Measurements from ENCODE around the gene TMEM86B. TPM values are rescaled to one million over a fixed set of nuclear protein-coding genes. Genes with fewer than 3 reads are reported as not detected.

Gene TMEM86B
- total RNA-seq, 3 donors from 2014 or later (not counting 1 experiment from before 2014, with no cell fraction given), result 12.6 to 14.7 (median 14.6) TPM

DNA sequence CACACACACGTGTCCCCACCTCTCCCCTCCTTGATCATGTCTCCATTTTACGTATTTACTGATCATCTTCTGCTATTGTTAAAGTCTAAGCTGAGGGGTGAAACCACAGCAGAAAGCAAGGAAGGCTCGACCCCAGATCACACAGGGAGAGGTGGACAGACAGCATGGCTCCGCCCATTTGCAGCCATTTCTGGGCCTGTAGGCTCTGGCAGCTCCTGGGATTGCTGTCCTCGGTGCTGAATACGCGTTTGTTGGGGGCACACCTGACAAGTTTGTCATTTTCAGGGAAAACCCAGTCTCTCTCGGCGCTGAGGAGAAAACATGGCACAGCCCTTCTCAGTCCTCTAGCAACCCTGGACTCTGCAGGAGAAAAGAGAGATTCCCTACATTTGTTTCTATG lies 8.0 kb downstream of the TMEM86B start:
- Mint-ChIP-seq H3K9me3 (no peaks in the 10 kb centered on the region), H3K27ac (no peak overlapping the region), H3K4me1 (peaks cover 14 to 18% of the 10 kb centered on the region in 2 donors), H3K27me3 (ENCODE audit: low read depth in 2 of 2) (peaks cover 0 to 5% of the 10 kb centered on the region in 2 donors), H3K4me3 (no peak overlapping the region), H3K36me3 (no peaks in the 10 kb centered on the region)
- no peaks in the 10 kb centered on the region for H3K27me3 ChIP-seq (ENCODE audit: control insufficient read depth, insufficient read depth, low read length)
- TF ChIP-seq, protein P1, sequence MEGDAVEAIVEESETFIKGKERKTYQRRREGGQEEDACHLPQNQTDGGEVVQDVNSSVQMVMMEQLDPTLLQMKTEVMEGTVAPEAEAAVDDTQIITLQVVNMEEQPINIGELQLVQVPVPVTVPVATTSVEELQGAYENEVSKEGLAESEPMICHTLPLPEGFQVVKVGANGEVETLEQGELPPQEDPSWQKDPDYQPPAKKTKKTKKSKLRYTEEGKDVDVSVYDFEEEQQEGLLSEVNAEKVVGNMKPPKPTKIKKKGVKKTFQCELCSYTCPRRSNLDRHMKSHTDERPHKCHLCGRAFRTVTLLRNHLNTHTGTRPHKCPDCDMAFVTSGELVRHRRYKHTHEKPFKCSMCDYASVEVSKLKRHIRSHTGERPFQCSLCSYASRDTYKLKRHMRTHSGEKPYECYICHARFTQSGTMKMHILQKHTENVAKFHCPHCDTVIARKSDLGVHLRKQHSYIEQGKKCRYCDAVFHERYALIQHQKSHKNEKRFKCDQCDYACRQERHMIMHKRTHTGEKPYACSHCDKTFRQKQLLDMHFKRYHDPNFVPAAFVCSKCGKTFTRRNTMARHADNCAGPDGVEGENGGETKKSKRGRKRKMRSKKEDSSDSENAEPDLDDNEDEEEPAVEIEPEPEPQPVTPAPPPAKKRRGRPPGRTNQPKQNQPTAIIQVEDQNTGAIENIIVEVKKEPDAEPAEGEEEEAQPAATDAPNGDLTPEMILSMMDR (IDR thresholded peaks at IDR 0.05), result no peak
- H3K4me3 ChIP-seq (ENCODE audit: low read length), result no peak overlapping the region
- ATAC-seq (no peak), DNase-seq (no peak)
- no peak overlapping the region for H3K27ac ChIP-seq (ENCODE audit: low read length)
- no peaks in the 10 kb centered on the region for H3K9me3 ChIP-seq (ENCODE audit: control insufficient read depth, insufficient read depth, low read length)
- intact Hi-C loops (cut with micrococcal nuclease), result no loop called here
- WGBS (ENCODE audit: insufficient coverage), result 94% methylated on average over 9 of the region's 9 CpGs
- peaks cover 12% of the 10 kb centered on the region for H3K4me1 ChIP-seq (ENCODE audit: control insufficient read depth, insufficient read depth, low read length)
- H3K36me3 ChIP-seq (ENCODE audit: control insufficient read depth, insufficient read depth, low read length), result no peaks in the 10 kb centered on the region

DNA sequence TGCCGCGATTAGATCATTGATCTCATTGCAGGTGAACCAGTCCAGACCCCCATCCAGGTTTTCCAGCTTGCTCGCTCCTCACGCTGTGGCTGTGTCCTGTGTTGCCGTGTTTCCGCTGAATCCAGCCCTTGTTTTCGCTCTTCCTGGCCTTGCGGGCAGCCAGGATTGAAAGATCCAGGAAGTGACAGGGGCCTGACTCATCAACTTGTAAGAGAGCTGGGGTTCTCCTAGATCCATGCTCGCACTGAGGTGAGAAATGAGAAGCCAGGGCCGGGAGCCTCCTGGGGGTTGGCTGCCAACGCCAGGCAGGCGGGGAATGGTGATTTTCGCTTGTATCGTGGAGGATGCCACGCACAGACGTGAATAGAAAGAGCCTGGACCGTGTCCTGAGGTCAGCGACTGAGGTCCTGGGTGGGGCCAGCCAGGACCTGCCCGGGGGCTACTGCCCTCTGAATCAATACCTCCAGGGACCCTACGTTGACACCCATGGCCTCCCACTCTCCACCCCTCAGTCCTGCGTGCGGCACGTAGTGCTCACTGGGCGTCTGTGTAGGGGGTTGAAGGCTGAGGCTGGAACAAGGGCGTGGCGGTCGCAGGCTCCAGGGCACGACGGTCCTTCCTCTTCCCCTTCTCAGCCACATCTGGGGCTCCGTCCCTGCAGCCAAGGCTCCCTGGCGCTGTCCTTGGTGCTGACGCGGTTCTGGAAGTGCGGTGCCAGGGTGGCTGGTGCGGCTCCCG lies 11.9 kb downstream of the TMEM86B start:
- intact Hi-C loops (cut with micrococcal nuclease), result no loop called here
- WGBS (ENCODE audit: insufficient coverage), result 8% methylated on average over 31 of the region's 36 CpGs
- no peak overlapping the region for H3K4me3 Mint-ChIP-seq

DNA sequence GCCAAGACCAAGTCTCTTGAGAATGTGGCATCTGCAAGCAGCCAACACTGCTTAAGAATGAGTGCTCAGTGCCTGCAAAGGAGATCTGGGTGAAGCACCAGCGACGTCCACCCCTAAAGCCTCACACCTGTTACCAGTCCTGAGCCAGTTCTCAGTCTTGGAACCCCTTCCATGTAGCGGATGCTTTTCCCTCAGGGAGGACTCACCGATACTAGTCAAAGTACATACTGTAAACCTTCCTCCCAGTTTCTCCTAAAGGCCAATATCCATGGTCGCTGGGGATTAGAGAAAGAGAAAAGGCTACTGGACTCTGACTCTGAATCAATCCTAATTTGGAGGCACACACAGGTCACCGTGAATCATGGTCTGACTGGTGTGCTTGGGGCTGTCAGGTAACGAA lies 15.0 kb downstream of the TMEM86B start:
- peaks cover 0 to 2% of the 10 kb centered on the region in 2 donors for H3K9me3 Mint-ChIP-seq
- H3K27me3 ChIP-seq (ENCODE audit: control insufficient read depth, insufficient read depth, low read length), result no peaks in the 10 kb centered on the region
- no peak for ATAC-seq
- TF ChIP-seq, protein P1 (IDR thresholded peaks at IDR 0.05), result no peak
- H3K36me3 ChIP-seq (ENCODE audit: control insufficient read depth, insufficient read depth, low read length), result no peaks in the 10 kb centered on the region
- H3K27me3 Mint-ChIP-seq (ENCODE audit: low read depth in 2 of 2), result peaks cover 7 to 12% of the 10 kb centered on the region in 2 donors
- peaks cover 12% of the 10 kb centered on the region for H3K4me1 ChIP-seq (ENCODE audit: control insufficient read depth, insufficient read depth, low read length)
- peaks cover 16 to 19% of the 10 kb centered on the region in 2 donors for H3K4me1 Mint-ChIP-seq
- WGBS (ENCODE audit: insufficient coverage), result 88% methylated on average over 7 of the region's 7 CpGs
- no peak overlapping the region for H3K4me3 Mint-ChIP-seq
- no peak overlapping the region for H3K27ac ChIP-seq (ENCODE audit: low read length)
- H3K4me3 ChIP-seq (ENCODE audit: low read length), result no peak overlapping the region
- no peaks in the 10 kb centered on the region for H3K36me3 Mint-ChIP-seq
- intact Hi-C loops (cut with micrococcal nuclease), result loop anchor here (5.0 kb wide), 1 partner anchor 289 kb away; no protein-coding TSS in a partner anchor
- DNase-seq, result no peak
- peaks cover 5% of the 10 kb centered on the region for H3K9me3 ChIP-seq (ENCODE audit: control insufficient read depth, insufficient read depth, low read length)
- no peak overlapping the region for H3K27ac Mint-ChIP-seq

More for the DNA sequence above, 11.9 kb downstream of the TMEM86B start:
- H3K4me3 ChIP-seq (ENCODE audit: low read length), result no peak overlapping the region
- peaks cover 5% of the 10 kb centered on the region for H3K9me3 ChIP-seq (ENCODE audit: control insufficient read depth, insufficient read depth, low read length)
- peaks cover 11 to 19% of the 10 kb centered on the region in 2 donors for H3K4me1 Mint-ChIP-seq
- no peaks in the 10 kb centered on the region for H3K36me3 ChIP-seq (ENCODE audit: control insufficient read depth, insufficient read depth, low read length)
- H3K9me3 Mint-ChIP-seq, result peaks cover 0 to 2% of the 10 kb centered on the region in 2 donors
- H3K27me3 Mint-ChIP-seq (ENCODE audit: low read depth in 2 of 2), result peaks cover 7 to 8% of the 10 kb centered on the region in 2 donors
- no peaks in the 10 kb centered on the region for H3K36me3 Mint-ChIP-seq
- peaks cover 12% of the 10 kb centered on the region for H3K4me1 ChIP-seq (ENCODE audit: control insufficient read depth, insufficient read depth, low read length)
- DNase-seq (peak; percentile 43 to 69), ATAC-seq (peak; percentile 48 to 69 (median 65))
- H3K27ac Mint-ChIP-seq, result peak overlapping the region in 1 of 2 donors; percentile 60
- TF ChIP-seq, protein P1 (IDR thresholded peaks at IDR 0.05), result no peak
- H3K27me3 ChIP-seq (ENCODE audit: control insufficient read depth, insufficient read depth, low read length), result no peaks in the 10 kb centered on the region
- no peak overlapping the region for H3K27ac ChIP-seq (ENCODE audit: low read length)
